Measurements from ENCODE around the gene USP35.

The USP35 gene

DNA sequence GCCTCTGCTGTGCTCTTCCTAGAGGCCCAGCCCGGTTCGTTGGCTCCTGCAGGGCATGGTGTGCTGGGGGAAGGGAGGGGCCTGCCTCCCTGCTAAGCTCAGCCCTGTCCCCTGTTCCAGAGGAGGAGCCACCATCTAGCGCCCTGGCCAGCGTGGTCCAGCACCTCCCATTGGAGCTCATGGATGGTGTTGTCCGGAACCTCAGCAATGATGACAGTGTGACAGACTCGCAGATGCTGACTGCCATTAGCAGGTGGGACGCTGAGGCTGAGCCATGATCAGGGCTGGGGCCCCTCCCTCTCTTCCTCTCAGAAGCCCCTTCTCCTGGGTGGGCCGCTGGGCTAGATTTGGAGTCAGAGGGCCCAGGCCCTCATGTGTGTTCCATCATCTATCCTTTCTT, 9.1 kb downstream of the USP35 start:
- H3K9ac ChIP-seq (ENCODE audit: low read length), result no peak overlapping the region
- no peaks in the 10 kb centered on the region for H3K79me2 ChIP-seq (ENCODE audit: insufficient read depth, low read length)
- H2AFZ ChIP-seq (ENCODE audit: low read depth, low read length, severe bottlenecking), result no peak overlapping the region
- H4K20me1 ChIP-seq (ENCODE audit: low read depth, low read length), result no peaks in the 10 kb centered on the region
- no peaks in the 10 kb centered on the region for H3K36me3 ChIP-seq (ENCODE audit: low read length)
- H3K4me3 ChIP-seq (ENCODE audit: insufficient read depth, low read length, poor library complexity, severe bottlenecking), result no peak overlapping the region
- TF ChIP-seq, protein P1, sequence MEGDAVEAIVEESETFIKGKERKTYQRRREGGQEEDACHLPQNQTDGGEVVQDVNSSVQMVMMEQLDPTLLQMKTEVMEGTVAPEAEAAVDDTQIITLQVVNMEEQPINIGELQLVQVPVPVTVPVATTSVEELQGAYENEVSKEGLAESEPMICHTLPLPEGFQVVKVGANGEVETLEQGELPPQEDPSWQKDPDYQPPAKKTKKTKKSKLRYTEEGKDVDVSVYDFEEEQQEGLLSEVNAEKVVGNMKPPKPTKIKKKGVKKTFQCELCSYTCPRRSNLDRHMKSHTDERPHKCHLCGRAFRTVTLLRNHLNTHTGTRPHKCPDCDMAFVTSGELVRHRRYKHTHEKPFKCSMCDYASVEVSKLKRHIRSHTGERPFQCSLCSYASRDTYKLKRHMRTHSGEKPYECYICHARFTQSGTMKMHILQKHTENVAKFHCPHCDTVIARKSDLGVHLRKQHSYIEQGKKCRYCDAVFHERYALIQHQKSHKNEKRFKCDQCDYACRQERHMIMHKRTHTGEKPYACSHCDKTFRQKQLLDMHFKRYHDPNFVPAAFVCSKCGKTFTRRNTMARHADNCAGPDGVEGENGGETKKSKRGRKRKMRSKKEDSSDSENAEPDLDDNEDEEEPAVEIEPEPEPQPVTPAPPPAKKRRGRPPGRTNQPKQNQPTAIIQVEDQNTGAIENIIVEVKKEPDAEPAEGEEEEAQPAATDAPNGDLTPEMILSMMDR (IDR thresholded peaks at IDR 0.05; ENCODE audit: insufficient read depth, low read length, poor library complexity, severe bottlenecking), result no peak
- no peak for TF ChIP-seq EZH2phosphoT487 (conservative IDR thresholded peaks at IDR 0.05; ENCODE audit: low read length)
- H3K27ac ChIP-seq (ENCODE audit: low read depth, low read length), result no peak overlapping the region
- H3K4me2 ChIP-seq (ENCODE audit: low read depth, low read length, poor library complexity, severe bottlenecking), result no peak overlapping the region
- no peaks in the 10 kb centered on the region for H3F3A ChIP-seq (ENCODE audit: insufficient read depth)
- no peaks in the 10 kb centered on the region for H3K9me3 ChIP-seq (ENCODE audit: insufficient read depth, low read length)
- no peaks in the 10 kb centered on the region for H3K27me3 ChIP-seq (ENCODE audit: low read length)
- no peaks in the 10 kb centered on the region for H3K9me2 ChIP-seq (replicated peaks; ENCODE audit: insufficient read depth, low read length)

DNA sequence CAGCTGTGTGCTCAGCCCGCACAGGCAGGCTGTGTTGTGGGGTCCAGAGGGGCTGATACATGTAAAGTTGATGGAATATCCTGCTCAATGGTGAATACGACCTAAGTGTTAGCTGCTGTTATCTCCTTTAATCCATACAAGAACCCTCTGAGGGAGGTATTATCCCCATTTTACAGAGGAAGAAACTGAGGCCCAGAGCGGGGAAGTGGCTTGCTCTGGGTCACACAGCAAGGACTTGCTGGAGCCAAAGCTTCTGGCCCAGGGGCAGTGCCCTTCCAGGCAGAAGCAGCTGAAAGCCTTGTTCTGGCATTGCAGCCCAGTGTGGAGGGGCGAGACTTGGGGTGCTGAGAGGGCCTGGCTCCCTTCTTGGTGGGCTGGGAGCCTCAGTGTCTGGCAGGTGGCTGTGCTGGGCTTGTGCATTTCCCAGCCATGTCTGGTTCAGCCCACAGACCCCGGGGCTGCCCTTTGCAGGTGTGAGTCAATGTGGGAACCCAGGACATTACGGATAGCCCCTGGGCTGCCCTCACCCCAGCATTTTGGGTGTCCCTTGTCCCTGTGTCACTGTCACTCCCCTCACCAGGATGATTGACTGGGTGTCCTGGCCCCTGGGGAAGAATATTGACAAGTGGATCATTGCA, 10.4 kb downstream of the USP35 start:
- H3K79me2 ChIP-seq (ENCODE audit: insufficient read depth, low read length), result no peaks in the 10 kb centered on the region
- H3K9ac ChIP-seq (ENCODE audit: low read length), result no peak overlapping the region
- H2AFZ ChIP-seq (ENCODE audit: low read depth, low read length, severe bottlenecking), result no peak overlapping the region
- H3K27me3 ChIP-seq (ENCODE audit: low read length), result no peaks in the 10 kb centered on the region
- TF ChIP-seq, protein P1 (IDR thresholded peaks at IDR 0.05; ENCODE audit: insufficient read depth, low read length, poor library complexity, severe bottlenecking), result no peak
- TF ChIP-seq EZH2phosphoT487 (conservative IDR thresholded peaks at IDR 0.05; ENCODE audit: low read length), result no peak
- no peaks in the 10 kb centered on the region for H4K20me1 ChIP-seq (ENCODE audit: low read depth, low read length)
- H3K9me3 ChIP-seq (ENCODE audit: insufficient read depth, low read length), result no peaks in the 10 kb centered on the region
- no peak overlapping the region for H3K4me2 ChIP-seq (ENCODE audit: low read depth, low read length, poor library complexity, severe bottlenecking)
- no peaks in the 10 kb centered on the region for H3K9me2 ChIP-seq (replicated peaks; ENCODE audit: insufficient read depth, low read length)
- H3F3A ChIP-seq (ENCODE audit: insufficient read depth), result no peaks in the 10 kb centered on the region
- H3K27ac ChIP-seq (ENCODE audit: low read depth, low read length), result no peak overlapping the region
- no peaks in the 10 kb centered on the region for H3K36me3 ChIP-seq (ENCODE audit: low read length)
- H3K4me3 ChIP-seq (ENCODE audit: insufficient read depth, low read length, poor library complexity, severe bottlenecking), result no peak overlapping the region

DNA sequence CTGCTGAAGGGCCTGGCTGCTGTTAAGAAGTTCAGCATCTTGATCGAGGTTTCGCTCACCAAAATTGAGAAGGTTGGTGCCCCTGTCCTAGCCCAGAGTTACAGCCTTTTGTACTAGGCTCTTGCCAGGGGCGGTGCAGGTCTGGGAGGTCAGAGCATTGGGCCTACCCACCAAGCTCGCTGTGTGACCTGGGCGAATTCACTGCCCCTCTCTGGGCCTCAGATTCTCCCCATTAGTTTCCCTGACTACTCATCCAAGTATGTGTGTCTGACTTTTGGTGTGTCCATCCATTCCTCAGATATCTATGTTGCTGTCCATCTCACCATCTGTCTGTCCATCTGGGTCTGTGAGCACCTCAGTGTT, 10.9 kb downstream of the USP35 start:
- no peaks in the 10 kb centered on the region for H3K27me3 ChIP-seq (ENCODE audit: low read length)
- H3K9me3 ChIP-seq (ENCODE audit: insufficient read depth, low read length), result no peaks in the 10 kb centered on the region
- no peaks in the 10 kb centered on the region for H3F3A ChIP-seq (ENCODE audit: insufficient read depth)
- H3K4me3 ChIP-seq (ENCODE audit: insufficient read depth, low read length, poor library complexity, severe bottlenecking), result no peak overlapping the region
- no peaks in the 10 kb centered on the region for H3K9me2 ChIP-seq (replicated peaks; ENCODE audit: insufficient read depth, low read length)
- no peaks in the 10 kb centered on the region for H3K36me3 ChIP-seq (ENCODE audit: low read length)
- no peak overlapping the region for H2AFZ ChIP-seq (ENCODE audit: low read depth, low read length, severe bottlenecking)
- TF ChIP-seq, protein P1 (IDR thresholded peaks at IDR 0.05; ENCODE audit: insufficient read depth, low read length, poor library complexity, severe bottlenecking), result no peak
- TF ChIP-seq EZH2phosphoT487 (conservative IDR thresholded peaks at IDR 0.05; ENCODE audit: low read length), result no peak
- no peaks in the 10 kb centered on the region for H3K79me2 ChIP-seq (ENCODE audit: insufficient read depth, low read length)
- H3K4me2 ChIP-seq (ENCODE audit: low read depth, low read length, poor library complexity, severe bottlenecking), result no peak overlapping the region
- H3K27ac ChIP-seq (ENCODE audit: low read depth, low read length), result no peak overlapping the region
- no peak overlapping the region for H3K9ac ChIP-seq (ENCODE audit: low read length)
- H4K20me1 ChIP-seq (ENCODE audit: low read depth, low read length), result no peaks in the 10 kb centered on the region
